B cell (primary cell): ENCODE results near the gene ZNF268.

ENCODE experiments used
- CTCF ChIP-seq: fragments of 200-600 bp; IDR thresholded peaks from one replicate; pipeline ENCODE4 v1.8.0; 2022; ENCODE audit warnings: antibody characterized with exemption, mild to moderate bottlenecking
- EZH2 ChIP-seq: IDR thresholded peaks from 2 replicates; pipeline ENCODE4 v1.6.1; 2012; ENCODE audit warnings: borderline replicate concordance, low read depth, mild to moderate bottlenecking, moderate library complexity, low read length; ENCODE audit not compliant: insufficient read depth, poor library complexity, severe bottlenecking

GRCh38 chr12:133203344-133204263, 22.3 kb downstream of the ZNF268 start:
- no peak for TF ChIP-seq CTCF
- no peak for TF ChIP-seq EZH2
